ENCODE results near the gene IGF2R.
A peak's percentile ranks its signal among the peaks of the same experiment; 100 is the strongest.

Gene IGF2R

DNA sequence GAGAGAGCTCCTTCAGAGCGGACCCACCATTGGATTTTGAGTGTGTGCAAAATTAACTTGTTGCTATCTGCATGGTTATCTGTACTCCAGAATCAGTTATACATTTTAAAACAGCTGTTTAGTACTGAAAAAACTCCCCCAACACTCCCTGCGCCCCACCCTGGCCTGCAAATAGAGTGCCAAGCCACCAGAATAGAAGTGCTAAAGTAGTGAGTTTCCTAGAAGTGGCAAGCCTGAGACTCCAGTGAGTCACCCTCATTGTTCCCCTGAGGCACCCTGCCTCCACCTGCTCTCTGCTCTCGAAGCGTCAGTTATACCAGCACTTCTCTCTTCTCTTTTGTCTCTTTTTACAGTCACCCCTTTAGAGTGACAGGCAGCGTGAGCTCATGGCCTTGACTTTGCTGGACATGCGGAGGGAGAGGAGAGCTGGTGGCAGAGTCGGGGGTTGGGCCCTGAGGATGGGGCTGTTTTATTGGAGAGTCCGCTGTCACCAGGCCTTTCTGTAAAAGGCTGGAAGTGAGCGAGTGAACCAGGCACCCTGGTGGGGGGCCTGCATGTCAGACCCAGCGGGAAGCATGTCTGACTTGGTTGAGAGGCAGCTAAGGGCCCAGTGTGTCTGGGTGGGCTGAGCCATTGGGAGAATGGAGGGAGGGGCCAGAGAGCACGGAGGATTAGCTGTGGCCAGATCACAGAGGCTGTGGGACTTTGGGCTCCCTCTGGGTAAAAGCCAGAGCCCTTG, 10.4 kb downstream of the IGF2R start:
- H3K9ac ChIP-seq (ENCODE audit: low read depth, low read length), result peak overlapping the region; percentile 69
- peaks cover 64% of the 10 kb centered on the region for H4K20me1 ChIP-seq (ENCODE audit: insufficient read depth, low read length)

DNA sequence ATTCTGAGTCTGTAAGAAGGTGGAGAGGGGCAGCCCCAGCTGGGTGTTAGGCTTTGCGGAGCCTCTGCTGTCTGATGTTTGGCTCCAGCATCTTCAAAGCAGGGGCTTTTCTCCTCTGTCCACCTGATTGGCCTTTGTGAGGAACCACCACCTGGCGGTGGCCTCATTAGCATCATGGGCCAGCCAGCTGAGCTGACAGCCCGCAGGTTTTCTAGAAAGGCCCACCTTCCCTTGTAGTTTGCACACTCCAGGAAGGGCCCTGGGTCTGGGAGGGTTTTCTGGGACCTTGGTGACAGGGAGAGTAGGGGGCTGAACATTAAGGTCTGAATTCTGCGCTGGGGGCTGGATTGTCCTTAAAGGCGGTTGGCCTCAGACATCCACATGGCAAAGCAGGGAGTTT, 11.6 kb downstream of the IGF2R start:
- peaks cover 94% of the 10 kb centered on the region for H3K4me1 ChIP-seq (ENCODE audit: insufficient read depth, low read length)
- peak overlapping the region; percentile 39 for H3K4me2 ChIP-seq (ENCODE audit: insufficient read depth, low read length)
- no peak for DNase-seq
- H3K36me3 ChIP-seq (ENCODE audit: insufficient read depth, low read length), result peaks cover 6% of the 10 kb centered on the region; the same call in 1 of the 2 replicates
- H3K27me3 ChIP-seq (ENCODE audit: insufficient read depth, low read length, poor library complexity), result no peaks in the 10 kb centered on the region
- peak overlapping the region; percentile 69 for H3K9ac ChIP-seq (ENCODE audit: low read depth, low read length)
- no peaks in the 10 kb centered on the region for H3K9me3 ChIP-seq (ENCODE audit: insufficient read depth, low read length, severe bottlenecking)
- H4K20me1 ChIP-seq (ENCODE audit: insufficient read depth, low read length), result peaks cover 62% of the 10 kb centered on the region
- H3K27ac ChIP-seq (ENCODE audit: low read length), result peak overlapping the region; percentile 80
- peaks cover 96% of the 10 kb centered on the region for H3K79me2 ChIP-seq (ENCODE audit: insufficient read depth, low read length)
- H3K4me3 ChIP-seq (ENCODE audit: low read depth in 1 of 2, low read length in 2 of 2), result peak overlapping the region in 1 of 2 experiments; percentile 0; a peak in 1 of 4 replicates
- no peak overlapping the region for H2AFZ ChIP-seq (ENCODE audit: low read depth, low read length)
- no peak for ATAC-seq (ENCODE audit: insufficient read depth, low read depth)
- TF ChIP-seq, protein P1, sequence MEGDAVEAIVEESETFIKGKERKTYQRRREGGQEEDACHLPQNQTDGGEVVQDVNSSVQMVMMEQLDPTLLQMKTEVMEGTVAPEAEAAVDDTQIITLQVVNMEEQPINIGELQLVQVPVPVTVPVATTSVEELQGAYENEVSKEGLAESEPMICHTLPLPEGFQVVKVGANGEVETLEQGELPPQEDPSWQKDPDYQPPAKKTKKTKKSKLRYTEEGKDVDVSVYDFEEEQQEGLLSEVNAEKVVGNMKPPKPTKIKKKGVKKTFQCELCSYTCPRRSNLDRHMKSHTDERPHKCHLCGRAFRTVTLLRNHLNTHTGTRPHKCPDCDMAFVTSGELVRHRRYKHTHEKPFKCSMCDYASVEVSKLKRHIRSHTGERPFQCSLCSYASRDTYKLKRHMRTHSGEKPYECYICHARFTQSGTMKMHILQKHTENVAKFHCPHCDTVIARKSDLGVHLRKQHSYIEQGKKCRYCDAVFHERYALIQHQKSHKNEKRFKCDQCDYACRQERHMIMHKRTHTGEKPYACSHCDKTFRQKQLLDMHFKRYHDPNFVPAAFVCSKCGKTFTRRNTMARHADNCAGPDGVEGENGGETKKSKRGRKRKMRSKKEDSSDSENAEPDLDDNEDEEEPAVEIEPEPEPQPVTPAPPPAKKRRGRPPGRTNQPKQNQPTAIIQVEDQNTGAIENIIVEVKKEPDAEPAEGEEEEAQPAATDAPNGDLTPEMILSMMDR (IDR thresholded peaks at IDR 0.05; ENCODE audit: borderline replicate concordance, extremely low read depth, low read length, poor library complexity, severe bottlenecking), result no peak
- no peak for TF ChIP-seq EZH2 (IDR thresholded peaks at IDR 0.05; ENCODE audit: borderline replicate concordance, low read depth, low read length, severe bottlenecking)

More for the DNA sequence above, 10.4 kb downstream of the IGF2R start:
- Histone ChIP-seq H3K27me3 (ENCODE audit: insufficient read depth, low read length, poor library complexity) (no peaks in the 10 kb centered on the region), H3K4me3 (ENCODE audit: low read depth in 1 of 2, low read length in 2 of 2) (peak overlapping the region in 1 of 2 experiments; percentile 47; a peak in 2 of 4 replicates), H3K79me2 (ENCODE audit: insufficient read depth, low read length) (peaks cover 96% of the 10 kb centered on the region), H3K4me2 (ENCODE audit: insufficient read depth, low read length) (peak overlapping the region; percentile 67), H2AFZ (ENCODE audit: low read depth, low read length) (peak overlapping the region; percentile 7; the same call in 1 of the 2 replicates), H3K9me3 (ENCODE audit: insufficient read depth, low read length, severe bottlenecking) (no peaks in the 10 kb centered on the region), H3K27ac (ENCODE audit: low read length) (peak overlapping the region; percentile 84), H3K36me3 (ENCODE audit: insufficient read depth, low read length) (peaks cover 4% of the 10 kb centered on the region; the same call in 1 of the 2 replicates), H3K4me1 (ENCODE audit: insufficient read depth, low read length) (peaks cover 98% of the 10 kb centered on the region)
- ATAC-seq (ENCODE audit: insufficient read depth, low read depth), result peak; percentile 86
- DNase-seq, result peak; percentile 91
- no peak for TF ChIP-seq EZH2 (IDR thresholded peaks at IDR 0.05; ENCODE audit: borderline replicate concordance, low read depth, low read length, severe bottlenecking)
- TF ChIP-seq, protein P1 (IDR thresholded peaks at IDR 0.05; ENCODE audit: borderline replicate concordance, extremely low read depth, low read length, poor library complexity, severe bottlenecking), result peak; percentile 38

DNA sequence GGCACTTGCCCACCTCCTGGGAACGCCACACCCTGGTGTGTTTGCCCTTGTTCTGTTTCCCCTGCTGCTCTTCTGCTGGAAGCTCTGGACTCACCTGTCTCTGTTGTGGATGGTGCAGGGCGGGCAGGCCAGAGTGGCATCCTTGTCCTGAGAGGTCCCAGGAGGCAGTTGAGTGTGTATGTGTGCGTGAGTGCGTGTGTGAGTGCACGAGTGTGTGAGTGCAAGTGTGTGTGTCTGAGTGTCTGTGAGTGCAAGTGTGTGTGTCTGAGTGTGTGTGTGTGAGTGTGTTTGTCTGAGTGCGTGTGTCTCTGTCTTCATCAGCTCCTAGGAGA, 12.2 kb downstream of the IGF2R start:
- Histone ChIP-seq H2AFZ (ENCODE audit: low read depth, low read length) (no peak overlapping the region), H3K79me2 (ENCODE audit: insufficient read depth, low read length) (peaks cover 97% of the 10 kb centered on the region), H3K4me1 (ENCODE audit: insufficient read depth, low read length) (peaks cover 95% of the 10 kb centered on the region), H3K9me3 (ENCODE audit: insufficient read depth, low read length, severe bottlenecking) (no peaks in the 10 kb centered on the region), H3K27me3 (ENCODE audit: insufficient read depth, low read length, poor library complexity) (no peaks in the 10 kb centered on the region), H3K27ac (ENCODE audit: low read length) (peak overlapping the region; percentile 80), H3K36me3 (ENCODE audit: insufficient read depth, low read length) (peaks cover 6% of the 10 kb centered on the region; the same call in 1 of the 2 replicates), H3K4me3 (ENCODE audit: low read depth in 1 of 2, low read length in 2 of 2) (peak overlapping the region in 1 of 2 experiments; percentile 10; a peak in 1 of 4 replicates), H4K20me1 (ENCODE audit: insufficient read depth, low read length) (peaks cover 67% of the 10 kb centered on the region), H3K9ac (ENCODE audit: low read depth, low read length) (peak overlapping the region; percentile 69), H3K4me2 (ENCODE audit: insufficient read depth, low read length) (peak overlapping the region; percentile 39; the same call in 1 of the 2 replicates)
- ATAC-seq (ENCODE audit: insufficient read depth, low read depth) (no peak), DNase-seq (no peak)
- TF ChIP-seq EZH2 (IDR thresholded peaks at IDR 0.05; ENCODE audit: borderline replicate concordance, low read depth, low read length, severe bottlenecking), result no peak
- TF ChIP-seq, protein P1 (IDR thresholded peaks at IDR 0.05; ENCODE audit: borderline replicate concordance, extremely low read depth, low read length, poor library complexity, severe bottlenecking), result no peak
